Trophoblast cell (in vitro differentiated cells and primary cell): ENCODE data around the gene ANXA6.

Experiments
- DNase-seq, 2 donors: peaks; one replicate each; pipeline ENCODE4 v3.0.0-alpha.2; 2016
- H2AFZ ChIP-seq: 2 replicates; pipeline ENCODE4 v1.6.1; 2013; ENCODE audit warnings: low read length, moderate library complexity, mild to moderate bottlenecking; ENCODE audit not compliant: insufficient read depth, poor library complexity
- H2AK5ac ChIP-seq: 2 replicates; pipeline ENCODE4 v1.6.1; 2013; ENCODE audit warnings: mild to moderate bottlenecking, low read length
- H2BK120ac ChIP-seq: 2 replicates; pipeline ENCODE4 v1.6.1; 2013; ENCODE audit warnings: low read length, mild to moderate bottlenecking, moderate library complexity; ENCODE audit not compliant: insufficient read depth, poor library complexity
- H2BK12ac ChIP-seq: 2 replicates; pipeline ENCODE4 v1.6.1; 2013; ENCODE audit warnings: mild to moderate bottlenecking, low read length, moderate library complexity
- H2BK5ac ChIP-seq: 2 replicates; pipeline ENCODE4 v1.6.1; 2013; ENCODE audit warnings: low read length, low read depth, moderate library complexity, mild to moderate bottlenecking; ENCODE audit not compliant: poor library complexity
- H3K14ac ChIP-seq: 2 replicates; pipeline ENCODE4 v1.6.1; 2013; ENCODE audit warnings: mild to moderate bottlenecking, low read length
- H3K18ac ChIP-seq: 2 replicates; pipeline ENCODE4 v1.6.1; 2013; ENCODE audit warnings: mild to moderate bottlenecking, low read length
- H3K23ac ChIP-seq: 2 replicates; pipeline ENCODE4 v1.6.1; 2013; ENCODE audit warnings: low read length
- H3K27ac ChIP-seq: 2 replicates; pipeline ENCODE4 v1.5.1; 2013; ENCODE audit warnings: low read depth, mild to moderate bottlenecking, inconsistent platforms, low read length, moderate library complexity
- H3K27me3 ChIP-seq: 2 replicates; pipeline ENCODE4 v1.6.1; 2013; ENCODE audit warnings: inconsistent platforms, mild to moderate bottlenecking, low read length, moderate library complexity; ENCODE audit not compliant: insufficient read depth
- H3K36me3 ChIP-seq, 2 experiments: 1 replicate in 1 of 2; 2 replicates in 1 of 2; pipeline ENCODE4 v1.6.1; 2013; ENCODE audit warnings: low read length in 2 of 2, mild to moderate bottlenecking in 2 of 2, moderate library complexity in 1 of 2; ENCODE audit not compliant: insufficient read depth in 2 of 2, control insufficient read depth in 1 of 2
- H3K4ac ChIP-seq: 2 replicates; pipeline ENCODE4 v1.6.1; 2013; ENCODE audit warnings: low read depth, mild to moderate bottlenecking, low read length, moderate library complexity
- H3K4me1 ChIP-seq, 2 experiments: 1 replicate in 1 of 2; 2 replicates in 1 of 2; pipeline ENCODE4 v1.6.1; 2013; ENCODE audit warnings: low read length in 2 of 2, mild to moderate bottlenecking in 2 of 2, moderate library complexity in 1 of 2; ENCODE audit not compliant: insufficient read depth in 2 of 2, control insufficient read depth in 1 of 2
- H3K4me2 ChIP-seq: 2 replicates; pipeline ENCODE4 v1.6.1; 2013; ENCODE audit warnings: inconsistent platforms, mild to moderate bottlenecking, low read length, moderate library complexity
- H3K4me3 ChIP-seq: 2 replicates; pipeline ENCODE4 v1.5.1; 2013; ENCODE audit warnings: mild to moderate bottlenecking, low read depth, low read length, inconsistent platforms
- H3K79me1 ChIP-seq: one replicate; pipeline ENCODE4 v1.6.1; 2013; ENCODE audit warnings: low read length
- H3K79me2 ChIP-seq: 2 replicates; pipeline ENCODE4 v1.6.1; 2013; ENCODE audit warnings: low read length, mild to moderate bottlenecking; ENCODE audit not compliant: control insufficient read depth, insufficient read depth, poor library complexity
- H3K9ac ChIP-seq: 2 replicates; pipeline ENCODE4 v1.6.1; 2013; ENCODE audit warnings: mild to moderate bottlenecking, low read length
- H3K9me3 ChIP-seq: 2 replicates; pipeline ENCODE4 v1.6.1; 2013; ENCODE audit warnings: low read depth, mild to moderate bottlenecking, control low read depth, inconsistent platforms, low read length; ENCODE audit not compliant: insufficient read depth
- H4K12ac ChIP-seq: 2 replicates; pipeline ENCODE4 v1.6.1; 2013; ENCODE audit warnings: low read depth, mild to moderate bottlenecking, low read length, moderate library complexity
- H4K8ac ChIP-seq: 2 replicates; pipeline ENCODE4 v1.6.1; 2013; ENCODE audit warnings: low read depth, mild to moderate bottlenecking, low read length, moderate library complexity
- H4K91ac ChIP-seq: one replicate; pipeline ENCODE4 v1.6.1; 2013; ENCODE audit warnings: low read depth, mild to moderate bottlenecking, low read length, moderate library complexity
- WGBS: extraction: QIAGEN DNeasy Blood & Tissue Kit; methylation state at CpG from one replicate; pipeline ENCODE4 v1.1.7; 2013; ENCODE audit warnings: missing lambda C conversion rate; ENCODE audit not compliant: insufficient read length, insufficient coverage; ENCODE audit errors: extremely low coverage; 5-methylcytosine and 5-hydroxymethylcytosine counted together

ANXA6 gene

DNA sequence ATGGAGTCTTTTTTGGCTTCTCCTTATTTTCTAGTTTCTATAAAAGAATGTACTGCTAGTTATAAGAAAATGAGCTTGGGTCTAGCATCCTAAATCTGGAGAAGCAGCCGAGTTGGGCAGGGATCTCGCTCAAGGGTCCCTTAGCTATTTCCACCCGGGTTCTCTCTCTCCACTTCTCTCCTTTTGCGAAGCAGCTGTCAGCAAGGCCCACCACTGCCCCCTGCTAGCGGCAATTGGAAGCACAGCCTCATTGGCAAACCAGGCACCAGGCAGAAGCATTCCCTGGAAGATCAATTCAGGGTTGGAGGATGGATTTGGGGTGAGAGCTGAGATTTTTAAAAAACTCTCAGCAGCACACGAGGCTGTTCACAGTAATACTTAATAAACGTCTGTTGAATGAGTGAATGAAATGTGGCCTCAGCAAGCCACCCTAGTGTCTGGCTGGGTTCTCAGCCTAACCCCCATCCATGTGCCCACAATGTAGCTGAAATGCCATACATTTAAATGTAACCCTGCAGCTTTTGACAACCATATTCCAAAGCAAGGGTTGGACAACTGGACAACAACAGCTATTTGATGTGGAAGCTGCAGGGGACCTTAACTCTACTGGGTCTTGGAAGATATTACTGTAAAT lies 42.2 kb downstream of the ANXA6 start:
- Histone ChIP-seq H2BK12ac (no peak overlapping the region), H4K8ac (no peak overlapping the region), H3K79me2 (no peaks in the 10 kb centered on the region), H3K4me2 (no peak overlapping the region), H4K12ac (no peak overlapping the region), H2AFZ (no peak overlapping the region), H3K27ac (no peak overlapping the region), H2AK5ac (no peak overlapping the region), H3K4me1 (no peaks in the 10 kb centered on the region), H3K14ac (no peak overlapping the region), H3K4ac (no peak overlapping the region), H2BK120ac (no peak overlapping the region), H3K27me3 (no peaks in the 10 kb centered on the region), H3K36me3 (peaks cover 22 to 29% of the 10 kb centered on the region in 2 experiments), H3K4me3 (no peak overlapping the region), H4K91ac (no peak overlapping the region), H3K9me3 (no peaks in the 10 kb centered on the region), H3K9ac (no peak overlapping the region), H3K79me1 (no peaks in the 10 kb centered on the region), H3K18ac (no peak overlapping the region), H3K23ac (no peak overlapping the region), H2BK5ac (no peak overlapping the region)
- peak; percentile 56 to 78 for DNase-seq
- no CpG with 5 or more reads among the region's 7 CpGs for WGBS

DNA sequence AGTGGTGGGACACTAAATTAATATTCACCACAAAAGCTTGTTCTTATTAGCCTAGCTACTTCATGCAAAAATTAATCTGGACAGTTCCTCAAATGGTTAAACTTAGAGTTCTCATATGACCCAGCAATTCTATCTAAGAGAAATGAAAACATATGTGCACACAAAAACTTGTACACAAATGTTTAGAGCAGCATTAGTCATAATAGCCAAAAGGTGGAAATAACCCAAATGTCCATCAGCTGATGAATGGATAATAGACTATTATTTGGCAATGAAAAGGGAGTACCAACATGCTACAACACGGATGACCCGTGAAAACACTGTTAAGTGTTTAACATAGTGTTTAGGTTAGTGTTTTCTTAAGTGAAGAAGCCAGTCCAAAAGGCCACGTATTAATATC lies 43.9 kb downstream of the ANXA6 start:
- WGBS = no CpG with 5 or more reads among the region's 3 CpGs
- Histone ChIP-seq H4K91ac (no peak overlapping the region), H3K9ac (no peak overlapping the region), H2BK120ac (no peak overlapping the region), H3K14ac (no peak overlapping the region), H3K27me3 (no peaks in the 10 kb centered on the region), H3K4me1 (no peaks in the 10 kb centered on the region), H3K4ac (no peak overlapping the region), H2BK5ac (no peak overlapping the region), H3K79me2 (no peaks in the 10 kb centered on the region), H2BK12ac (no peak overlapping the region), H4K8ac (no peak overlapping the region), H2AFZ (no peak overlapping the region), H3K4me3 (no peak overlapping the region), H3K79me1 (no peaks in the 10 kb centered on the region), H3K36me3 (peaks cover 23 to 31% of the 10 kb centered on the region in 2 experiments), H3K23ac (no peak overlapping the region), H4K12ac (no peak overlapping the region), H3K18ac (no peak overlapping the region), H3K9me3 (no peaks in the 10 kb centered on the region), H2AK5ac (no peak overlapping the region), H3K27ac (no peak overlapping the region), H3K4me2 (no peak overlapping the region)
- no peak for DNase-seq

DNA sequence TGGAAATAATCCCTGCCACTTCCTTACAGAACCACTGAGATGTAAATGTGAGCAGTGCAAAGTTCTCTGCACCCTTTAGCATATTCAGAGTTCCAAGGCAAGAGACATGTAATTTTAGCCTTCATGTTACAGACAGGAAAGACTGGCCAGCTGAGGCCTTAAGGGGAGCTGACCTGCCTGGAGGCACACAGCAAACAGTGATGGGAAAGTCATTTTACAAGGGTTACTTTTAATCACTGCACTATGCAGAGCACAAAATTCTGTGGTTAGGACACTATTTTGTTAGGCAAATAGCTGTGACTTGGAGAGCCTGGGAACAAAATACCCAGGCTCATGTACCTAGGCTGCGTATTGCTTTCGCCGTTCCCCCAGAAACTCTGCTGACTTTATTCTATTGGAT lies 46.6 kb downstream of the ANXA6 start:
- Histone ChIP-seq H2AFZ (no peak overlapping the region), H3K4me1 (no peaks in the 10 kb centered on the region), H3K4me2 (no peak overlapping the region), H2BK5ac (no peak overlapping the region), H3K27ac (no peak overlapping the region), H2AK5ac (no peak overlapping the region), H3K9ac (no peak overlapping the region), H4K12ac (no peak overlapping the region), H3K79me2 (no peaks in the 10 kb centered on the region), H3K79me1 (no peaks in the 10 kb centered on the region), H3K27me3 (no peaks in the 10 kb centered on the region), H3K4me3 (no peak overlapping the region), H3K9me3 (no peaks in the 10 kb centered on the region), H3K14ac (no peak overlapping the region), H4K91ac (no peak overlapping the region), H4K8ac (no peak overlapping the region), H2BK12ac (no peak overlapping the region), H2BK120ac (no peak overlapping the region), H3K4ac (no peak overlapping the region), H3K23ac (no peak overlapping the region), H3K18ac (no peak overlapping the region), H3K36me3 (peaks cover 23 to 31% of the 10 kb centered on the region in 2 experiments)
- no CpG with 5 or more reads among the region's 3 CpGs for whole genome bisulfite sequencing
- DNase-seq = peak in 1 of 2 donors; percentile 47

- Histone ChIP-seq H2BK5ac (no peak overlapping the region), H3K27ac (no peak overlapping the region), H2BK120ac (no peak overlapping the region), H3K36me3 (peaks cover 26 to 33% of the 10 kb centered on the region in 2 experiments), H2AFZ (no peak overlapping the region), H3K4me1 (no peaks in the 10 kb centered on the region), H3K79me2 (no peaks in the 10 kb centered on the region), H2AK5ac (no peak overlapping the region), H3K9me3 (no peaks in the 10 kb centered on the region), H3K79me1 (no peaks in the 10 kb centered on the region), H3K18ac (no peak overlapping the region), H4K12ac (no peak overlapping the region), H4K8ac (no peak overlapping the region), H4K91ac (no peak overlapping the region), H3K23ac (no peak overlapping the region), H3K4ac (no peak overlapping the region), H3K27me3 (no peaks in the 10 kb centered on the region), H3K14ac (no peak overlapping the region), H2BK12ac (no peak overlapping the region), H3K9ac (no peak overlapping the region), H3K4me2 (no peak overlapping the region), H3K4me3 (no peak overlapping the region)
- no peak for DNase-seq
- no CpG with 5 or more reads among the region's 11 CpGs for WGBS
Observed at GRCh38 chr5:151110122-151110681, 47.4 kb downstream of the ANXA6 start.
